ENCODE results near the gene C11orf52. TPM values are rescaled to one million over a fixed set of nuclear protein-coding genes. Genes with fewer than 3 reads are reported as not detected.

The C11orf52 gene
- polyA plus RNA-seq, 1 donor from 2014 or later: not detected

- Histone ChIP-seq H3K9me3 (ENCODE audit: low read length) (no peaks in the 10 kb centered on the region), H3K4me3 (ENCODE audit: low read length) (peak overlapping the region; percentile 70), H4K20me1 (ENCODE audit: insufficient read depth) (no peaks in the 10 kb centered on the region), H2AFZ (ENCODE audit: low read depth, low read length) (no peak overlapping the region), H3K36me3 (ENCODE audit: insufficient read depth, low read length) (no peaks in the 10 kb centered on the region), H3K27me3 (ENCODE audit: insufficient read depth, low read depth, low read length) (no peaks in the 10 kb centered on the region), H3K9ac (ENCODE audit: low read length) (no peak overlapping the region), H3K9me2 (ENCODE audit: insufficient read depth, low read length) (no peaks in the 10 kb centered on the region), H3F3A (ENCODE audit: insufficient read depth, low read length, poor library complexity, severe bottlenecking) (no peaks in the 10 kb centered on the region), H3K4me2 (ENCODE audit: low read length) (peak overlapping the region; percentile 91), H3K79me2 (replicated peaks; ENCODE audit: insufficient read depth, low read length) (peaks cover 31% of the 10 kb centered on the region), H3K27ac (ENCODE audit: low read length) (no peak overlapping the region)
- TF ChIP-seq EZH2 (IDR thresholded peaks at IDR 0.05; ENCODE audit: borderline replicate concordance, insufficient read depth, low read length, poor library complexity, severe bottlenecking): no peak
- TF ChIP-seq, protein P1, sequence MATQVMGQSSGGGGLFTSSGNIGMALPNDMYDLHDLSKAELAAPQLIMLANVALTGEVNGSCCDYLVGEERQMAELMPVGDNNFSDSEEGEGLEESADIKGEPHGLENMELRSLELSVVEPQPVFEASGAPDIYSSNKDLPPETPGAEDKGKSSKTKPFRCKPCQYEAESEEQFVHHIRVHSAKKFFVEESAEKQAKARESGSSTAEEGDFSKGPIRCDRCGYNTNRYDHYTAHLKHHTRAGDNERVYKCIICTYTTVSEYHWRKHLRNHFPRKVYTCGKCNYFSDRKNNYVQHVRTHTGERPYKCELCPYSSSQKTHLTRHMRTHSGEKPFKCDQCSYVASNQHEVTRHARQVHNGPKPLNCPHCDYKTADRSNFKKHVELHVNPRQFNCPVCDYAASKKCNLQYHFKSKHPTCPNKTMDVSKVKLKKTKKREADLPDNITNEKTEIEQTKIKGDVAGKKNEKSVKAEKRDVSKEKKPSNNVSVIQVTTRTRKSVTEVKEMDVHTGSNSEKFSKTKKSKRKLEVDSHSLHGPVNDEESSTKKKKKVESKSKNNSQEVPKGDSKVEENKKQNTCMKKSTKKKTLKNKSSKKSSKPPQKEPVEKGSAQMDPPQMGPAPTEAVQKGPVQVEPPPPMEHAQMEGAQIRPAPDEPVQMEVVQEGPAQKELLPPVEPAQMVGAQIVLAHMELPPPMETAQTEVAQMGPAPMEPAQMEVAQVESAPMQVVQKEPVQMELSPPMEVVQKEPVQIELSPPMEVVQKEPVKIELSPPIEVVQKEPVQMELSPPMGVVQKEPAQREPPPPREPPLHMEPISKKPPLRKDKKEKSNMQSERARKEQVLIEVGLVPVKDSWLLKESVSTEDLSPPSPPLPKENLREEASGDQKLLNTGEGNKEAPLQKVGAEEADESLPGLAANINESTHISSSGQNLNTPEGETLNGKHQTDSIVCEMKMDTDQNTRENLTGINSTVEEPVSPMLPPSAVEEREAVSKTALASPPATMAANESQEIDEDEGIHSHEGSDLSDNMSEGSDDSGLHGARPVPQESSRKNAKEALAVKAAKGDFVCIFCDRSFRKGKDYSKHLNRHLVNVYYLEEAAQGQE (IDR thresholded peaks at IDR 0.05; ENCODE audit: borderline replicate concordance): no peak
- no peak for TF ChIP-seq EP300 (conservative IDR thresholded peaks at IDR 0.05; ENCODE audit: poor library complexity, severe bottlenecking)
- no peak for TF ChIP-seq CTCF (IDR thresholded peaks at IDR 0.05; ENCODE audit: poor library complexity, severe bottlenecking)
- no peak for TF ChIP-seq TAF1 (IDR thresholded peaks at IDR 0.05; ENCODE audit: low read depth)
- no peak for TF ChIP-seq POLR2AphosphoS5 (IDR thresholded peaks at IDR 0.05)
- TF ChIP-seq MXI1 (conservative IDR thresholded peaks at IDR 0.05; ENCODE audit: poor library complexity, severe bottlenecking): no peak
- no peak for TF ChIP-seq RAD21 (conservative IDR thresholded peaks at IDR 0.05)
- TF ChIP-seq SMC3 (conservative IDR thresholded peaks at IDR 0.05; ENCODE audit: poor library complexity): no peak
Measured at GRCh38 chr11:111939836-111940604, 21.3 kb downstream of the C11orf52 start.

- Histone ChIP-seq H3K27me3 (ENCODE audit: insufficient read depth, low read depth, low read length) (no peaks in the 10 kb centered on the region), H3K9me3 (ENCODE audit: low read length) (no peaks in the 10 kb centered on the region), H3F3A (ENCODE audit: insufficient read depth, low read length, poor library complexity, severe bottlenecking) (no peaks in the 10 kb centered on the region), H3K4me2 (ENCODE audit: low read length) (no peak overlapping the region), H3K4me3 (ENCODE audit: low read length) (no peak overlapping the region), H3K27ac (ENCODE audit: low read length) (no peak overlapping the region), H3K9me2 (ENCODE audit: insufficient read depth, low read length) (no peaks in the 10 kb centered on the region), H3K9ac (ENCODE audit: low read length) (no peak overlapping the region), H3K79me2 (replicated peaks; ENCODE audit: insufficient read depth, low read length) (peaks cover 25% of the 10 kb centered on the region), H4K20me1 (ENCODE audit: insufficient read depth) (no peaks in the 10 kb centered on the region), H3K36me3 (ENCODE audit: insufficient read depth, low read length) (no peaks in the 10 kb centered on the region), H2AFZ (ENCODE audit: low read depth, low read length) (no peak overlapping the region)
- TF ChIP-seq, protein P1 (IDR thresholded peaks at IDR 0.05; ENCODE audit: borderline replicate concordance): no peak
- TF ChIP-seq POLR2AphosphoS5 (IDR thresholded peaks at IDR 0.05) (no peak), MXI1 (conservative IDR thresholded peaks at IDR 0.05; ENCODE audit: poor library complexity, severe bottlenecking) (no peak), RAD21 (conservative IDR thresholded peaks at IDR 0.05) (no peak)
Measured at GRCh38 chr11:111941963-111942362, 23.2 kb downstream of the C11orf52 start.

Data from neural cell (in vitro differentiated cells).